Erythroblast (primary cell): ENCODE measurements around the gene ST7.

Experiments
- GATA1 ChIP-seq: IDR thresholded peaks from 2 replicates; pipeline ENCODE4 v1.6.1; 2011; ENCODE audit warnings: low read depth, mild to moderate bottlenecking, control low read depth, low read length, moderate library complexity
- POLR2A ChIP-seq: IDR thresholded peaks from 2 replicates; pipeline ENCODE4 v1.6.1; 2011; ENCODE audit warnings: mild to moderate bottlenecking, low read length

DNA sequence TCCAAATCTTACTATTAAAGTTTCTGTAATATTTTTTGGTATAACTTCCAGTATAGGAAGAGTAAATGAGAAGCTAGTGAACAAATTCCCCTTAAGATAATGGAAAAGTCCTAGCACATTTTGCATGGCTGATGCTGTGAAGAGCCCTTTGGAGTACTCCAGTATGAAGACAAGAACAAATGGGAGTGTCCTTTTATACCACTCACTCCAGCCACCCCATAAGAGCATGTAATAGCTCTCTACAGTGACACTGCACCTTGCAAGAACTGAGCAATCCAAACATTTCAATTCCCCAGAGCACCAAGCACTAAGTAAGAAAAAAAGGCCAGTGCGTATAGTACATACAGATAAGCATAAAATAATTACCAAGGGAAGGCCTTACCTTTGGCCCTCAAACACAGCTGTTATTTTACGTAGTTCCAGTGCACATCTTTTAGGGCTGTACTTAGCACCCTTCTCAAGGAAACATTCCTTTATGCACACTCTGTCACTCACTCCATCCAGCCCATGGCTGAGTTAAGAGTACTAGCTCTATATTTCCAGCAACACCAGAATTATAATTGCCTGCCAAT, 135.4 kb downstream of the ST7 start:
- TF ChIP-seq POLR2A (no peak), GATA1 (no peak)
